ENCODE measurements around the gene DNAJC6.

The DNAJC6 gene

GRCh38 chr1:65458730-65459396, 149.5 kb downstream of the DNAJC6 start:
- in situ Hi-C loops (cut with HindIII; ENCODE audit: low sequenced_read_pairs), result no loop called here

- in situ Hi-C loops (cut with HindIII; ENCODE audit: low sequenced_read_pairs), result no loop called here
Observed at GRCh38 chr1:65459397-65459768, 150.0 kb downstream of the DNAJC6 start.
